ENCODE results near the gene MARK3.

MARK3 gene

DNA sequence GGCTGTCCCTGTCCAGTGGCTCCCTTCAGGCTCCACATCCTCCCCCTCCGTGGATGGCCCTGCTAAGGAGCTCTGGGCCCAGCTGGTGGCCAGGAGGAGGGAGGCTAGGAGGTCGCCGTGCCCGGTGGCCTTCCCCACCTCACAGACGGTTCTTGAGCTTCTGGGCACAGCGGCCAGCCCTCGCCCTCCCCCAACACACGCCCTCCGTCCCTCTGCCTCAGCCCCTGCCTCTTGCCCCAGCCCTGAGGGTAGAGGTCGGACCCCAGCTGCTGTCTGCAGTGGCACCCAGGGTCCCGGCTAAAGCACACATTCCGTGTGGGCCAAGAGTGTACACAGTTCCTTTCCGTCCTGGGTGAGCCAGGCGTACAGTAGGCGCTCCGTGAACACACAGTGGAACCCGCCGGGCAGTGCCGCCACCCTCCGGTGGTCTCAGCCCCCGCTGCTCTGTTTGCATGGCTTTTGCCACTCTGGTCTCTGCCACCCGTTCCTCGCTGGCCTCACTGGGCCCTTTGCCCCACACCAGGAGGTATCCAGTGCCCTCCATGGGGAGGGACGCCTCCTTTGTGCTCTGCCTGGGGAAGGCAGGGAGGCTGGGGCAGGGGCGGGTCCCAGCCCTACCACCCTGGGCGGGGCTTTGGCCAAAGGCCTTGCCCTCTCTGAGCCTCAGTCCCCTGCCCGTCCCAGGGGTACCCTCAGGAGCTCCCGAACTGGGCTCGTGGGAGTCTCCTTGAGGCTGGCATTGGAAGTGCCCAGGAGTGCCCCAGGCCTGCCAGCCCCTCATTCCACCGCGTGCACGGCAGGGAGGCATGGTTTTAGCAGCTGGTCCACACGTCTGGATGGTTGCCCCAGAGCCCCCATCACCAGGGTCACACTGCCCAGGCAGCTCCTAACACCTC lies 156.7 kb downstream of the MARK3 start:
- no peak for DNase-seq

DNA sequence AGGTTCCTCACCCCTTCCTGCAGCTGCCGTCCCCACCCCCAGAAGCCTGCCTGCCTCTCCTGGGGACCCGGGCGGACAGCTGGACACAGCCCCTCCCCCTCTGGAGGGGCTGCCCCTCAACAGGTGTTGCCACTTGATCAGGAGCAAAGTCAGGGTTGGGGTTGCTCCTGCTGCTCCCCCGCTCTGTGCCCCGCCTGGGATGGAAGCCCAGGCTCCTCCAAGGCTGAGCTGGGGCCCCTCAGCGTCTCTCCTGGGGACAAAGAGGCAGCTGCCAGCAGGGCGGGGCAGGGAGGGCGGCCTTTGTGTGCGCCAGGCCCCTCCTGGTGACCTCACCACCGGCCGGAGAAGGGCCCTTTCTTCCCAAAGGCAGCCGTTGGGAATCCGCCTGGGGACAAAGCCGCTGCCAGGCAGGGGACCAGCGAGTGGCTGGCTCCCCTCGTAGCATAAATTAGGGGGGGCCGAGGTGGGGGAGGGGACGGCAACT lies 157.4 kb downstream of the MARK3 start:
- peak; percentile 74 for DNase-seq

DNA sequence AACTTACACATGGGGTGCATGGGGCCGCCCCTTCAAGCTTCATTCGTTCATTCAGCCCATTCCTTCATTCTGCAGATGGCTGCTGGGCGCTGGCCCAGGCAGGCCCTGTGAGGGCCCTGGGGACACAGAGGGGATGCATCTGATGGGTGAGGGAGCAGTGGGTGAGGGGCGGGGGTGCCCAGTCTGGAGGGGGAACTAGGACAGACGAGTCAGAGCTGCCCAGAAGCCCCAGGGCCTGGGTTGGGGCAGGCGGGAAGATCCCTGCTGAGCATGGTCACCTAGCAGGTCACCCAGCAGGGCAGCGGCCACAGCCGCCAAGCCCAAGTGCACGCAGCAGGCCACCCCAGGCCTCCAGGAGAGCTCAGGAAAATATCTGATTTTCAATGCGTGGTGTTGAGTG lies 157.9 kb downstream of the MARK3 start:
- peak; percentile 50 for DNase-seq

DNA sequence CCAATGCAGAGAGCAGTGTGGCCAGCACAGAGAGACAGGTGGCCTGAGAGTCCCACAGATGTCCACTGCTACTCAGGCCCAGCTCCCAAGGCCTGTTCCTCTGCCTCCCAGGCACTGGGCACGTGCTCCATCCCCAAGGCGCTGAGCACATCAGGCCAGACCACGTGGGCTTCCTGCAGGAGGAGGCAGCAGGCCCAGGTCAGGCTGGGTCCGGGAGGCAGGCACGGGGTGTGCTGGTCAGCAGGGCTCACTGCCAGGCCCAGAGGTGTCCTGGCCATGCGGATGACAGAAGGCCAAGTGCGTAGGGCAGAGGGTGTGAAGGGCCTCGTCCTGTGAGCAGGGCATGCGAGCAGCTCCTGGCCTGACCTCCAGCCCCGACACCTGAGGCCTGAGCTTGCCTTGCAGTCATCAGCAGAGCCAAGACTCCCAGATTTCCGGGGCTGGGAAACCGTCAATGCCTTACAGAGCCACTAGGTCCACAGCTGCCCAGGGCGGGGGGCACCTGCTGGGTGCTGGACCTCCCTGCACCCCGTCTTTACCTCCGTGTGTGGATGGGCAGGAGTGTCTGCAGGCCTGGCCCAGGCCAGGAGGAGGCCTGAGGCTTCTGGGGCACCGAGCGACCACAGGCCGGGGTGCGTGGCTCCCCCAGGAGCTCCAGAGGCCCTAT lies 158.6 kb downstream of the MARK3 start:
- DNase-seq: peak; percentile 37

DNA sequence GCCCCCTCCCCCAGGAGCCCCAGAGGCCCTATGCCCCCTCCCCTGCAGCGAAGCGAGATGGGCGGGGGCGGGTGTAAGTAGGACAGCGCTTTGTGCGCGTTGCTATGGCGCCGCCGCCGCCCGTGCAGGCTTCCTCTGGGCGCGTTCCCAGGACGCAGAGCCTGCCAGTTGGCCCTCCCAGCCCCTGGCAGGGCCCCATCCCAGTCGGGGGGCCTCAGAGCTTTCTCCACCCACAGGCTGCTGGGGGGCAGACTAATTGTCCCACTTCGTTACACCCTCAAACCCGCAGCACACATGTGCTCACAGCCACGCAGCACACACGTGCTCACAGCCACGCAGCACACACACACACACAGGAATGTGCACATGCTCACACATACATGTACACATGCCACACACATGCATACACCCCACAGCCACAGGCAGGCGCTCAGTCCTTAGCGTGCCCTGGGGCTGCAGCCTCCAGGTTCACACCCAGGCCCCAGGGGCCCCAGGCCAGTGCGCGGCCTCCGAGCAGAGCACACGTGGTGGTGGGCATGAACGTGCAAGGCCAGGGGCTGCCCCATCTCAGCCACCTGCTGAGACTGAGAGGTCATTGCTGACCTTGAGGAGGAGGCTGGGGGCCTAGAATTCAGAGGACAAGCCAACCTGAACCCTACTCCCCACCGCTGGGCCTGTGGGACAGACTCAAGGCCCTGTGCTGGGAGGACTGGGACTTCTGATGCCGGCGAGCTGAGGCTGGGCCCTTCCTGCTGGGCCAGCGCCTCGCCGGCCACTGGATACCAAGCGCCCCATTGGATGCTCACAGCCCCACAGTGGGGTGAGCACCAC lies 159.4 kb downstream of the MARK3 start:
- DNase-seq: peak; percentile 45

DNA sequence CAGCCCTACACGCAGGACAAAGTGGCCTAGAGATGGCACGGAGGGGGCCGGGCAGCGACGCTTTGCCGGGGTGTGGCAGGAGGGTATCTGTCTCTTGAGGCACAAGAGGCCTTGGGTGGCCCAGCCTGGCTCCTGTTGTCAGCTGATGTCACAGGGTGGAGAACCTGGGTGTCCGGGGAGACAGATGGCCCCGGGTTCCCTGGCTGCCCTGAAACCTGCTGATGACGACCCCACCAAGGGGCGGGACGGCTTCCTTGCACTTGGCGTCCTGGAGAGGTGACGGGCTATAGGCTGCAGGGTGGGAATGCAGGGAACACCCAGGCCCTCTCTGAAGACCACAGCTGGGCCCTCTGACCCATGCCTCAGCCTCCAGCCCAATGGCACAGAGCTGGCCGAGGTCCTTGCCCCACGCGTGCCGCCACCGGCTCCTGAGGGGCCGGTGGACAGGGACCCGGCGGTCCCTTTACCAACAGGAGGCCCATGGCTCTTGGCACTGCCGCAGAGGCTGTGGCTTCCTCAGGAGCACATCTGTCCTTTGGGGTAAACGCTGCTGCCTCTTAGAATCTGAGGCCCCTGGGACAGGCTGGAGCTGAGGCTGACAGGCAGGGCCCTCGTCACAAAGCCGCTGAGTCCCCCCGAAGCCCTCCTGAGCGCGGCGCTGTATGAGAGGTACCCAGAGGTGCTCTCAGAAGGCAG lies 160.2 kb downstream of the MARK3 start:
- DNase-seq: no peak

DNA sequence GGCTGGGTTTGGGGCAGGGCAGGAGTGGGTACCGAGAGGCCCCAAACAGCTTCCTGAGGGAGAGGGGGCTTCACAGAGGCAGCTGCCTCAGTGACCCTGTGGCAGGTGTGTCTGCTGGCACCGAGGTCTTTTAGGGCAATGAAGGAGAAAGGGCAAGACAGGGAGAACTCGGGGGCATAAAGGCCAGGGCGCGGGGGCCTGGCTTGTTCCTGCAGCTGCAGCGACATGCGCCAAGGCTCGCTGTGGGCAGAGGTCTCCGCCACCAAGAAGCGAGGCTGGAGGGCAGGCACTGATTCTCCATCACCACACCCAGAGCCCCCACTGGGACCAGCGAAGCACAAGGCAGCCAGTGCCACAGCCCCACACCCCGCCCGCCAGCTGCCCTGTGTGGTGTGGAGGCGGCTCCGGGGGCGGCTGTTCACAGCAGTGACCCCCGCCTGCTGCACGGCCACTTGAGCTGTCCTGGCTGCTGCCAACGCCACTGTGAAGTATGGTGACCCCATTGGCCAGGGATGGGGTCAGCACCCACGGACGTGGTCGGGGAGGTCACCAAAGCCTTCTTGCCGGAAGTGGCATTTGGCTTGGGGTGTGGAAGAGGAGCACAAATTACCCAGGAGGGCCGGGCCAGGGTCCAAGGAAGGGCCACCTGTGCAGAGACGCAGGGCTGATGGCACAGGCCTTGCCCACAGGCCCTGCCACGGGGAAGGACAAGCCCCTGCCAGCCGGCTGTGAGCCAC lies 160.9 kb downstream of the MARK3 start:
- DNase-seq: no peak

DNA sequence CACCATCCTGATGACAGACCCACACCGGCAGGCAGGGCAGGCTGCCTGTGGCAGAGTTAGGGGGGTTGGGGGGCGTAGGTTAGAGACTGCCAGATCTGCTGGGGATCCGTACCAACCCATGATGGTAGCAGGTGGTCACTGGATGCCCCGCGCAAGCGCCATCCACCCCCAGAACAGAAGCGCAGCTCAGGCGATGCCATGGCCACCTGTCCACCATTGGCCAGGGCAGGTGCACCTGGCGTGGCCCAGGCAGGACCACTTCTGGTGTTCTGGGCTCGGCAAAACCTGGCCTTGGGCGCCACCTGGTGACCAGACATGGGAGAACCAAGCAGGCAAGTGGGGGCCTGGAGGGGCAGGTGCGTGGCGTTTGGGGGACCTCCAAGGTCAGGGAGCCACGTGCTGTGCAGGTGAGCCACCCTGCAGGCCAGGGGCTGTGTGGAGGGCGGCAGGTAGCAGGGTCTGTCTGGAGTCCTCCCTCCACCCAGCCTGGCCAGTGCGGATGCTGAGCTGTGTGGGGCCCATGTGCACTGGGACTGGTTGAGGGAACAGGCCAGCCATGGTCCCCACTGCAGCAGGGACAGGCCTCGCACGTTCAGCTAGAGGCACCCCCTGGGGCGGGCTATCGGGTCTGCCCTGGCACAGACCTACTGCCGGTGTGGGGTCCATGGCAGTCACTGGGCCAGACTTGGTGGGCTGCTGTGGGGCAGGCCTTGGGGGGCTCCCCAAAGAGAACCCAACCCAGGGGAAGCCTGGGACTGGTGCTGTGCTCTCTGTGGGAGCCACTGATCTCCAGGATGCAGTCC lies 161.6 kb downstream of the MARK3 start:
- peak; percentile 58 for DNase-seq

DNA sequence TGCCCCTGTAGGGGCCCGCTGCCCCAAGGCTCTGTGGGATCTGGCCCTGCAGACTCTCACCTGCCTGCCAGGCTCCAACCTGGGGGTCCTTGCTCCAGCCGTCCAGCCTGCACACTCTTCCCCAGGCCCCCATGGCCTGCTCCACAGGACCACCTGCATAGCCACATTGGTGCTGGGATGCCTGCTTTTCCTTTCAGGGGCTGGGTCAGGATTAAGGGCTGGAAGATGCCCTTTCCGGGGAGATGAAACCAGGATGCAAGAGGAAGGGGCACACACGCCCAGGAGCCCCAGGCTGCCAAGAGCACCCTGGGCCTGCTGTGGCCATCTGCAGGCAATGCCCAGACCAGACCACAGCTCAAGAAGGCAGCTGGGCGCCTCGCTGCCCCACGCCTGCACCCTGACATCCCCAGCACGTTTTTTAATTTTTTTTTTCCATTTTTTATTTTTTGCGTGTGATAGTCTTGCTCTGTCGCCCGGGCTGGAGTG lies 162.3 kb downstream of the MARK3 start:
- no peak for DNase-seq

DNA sequence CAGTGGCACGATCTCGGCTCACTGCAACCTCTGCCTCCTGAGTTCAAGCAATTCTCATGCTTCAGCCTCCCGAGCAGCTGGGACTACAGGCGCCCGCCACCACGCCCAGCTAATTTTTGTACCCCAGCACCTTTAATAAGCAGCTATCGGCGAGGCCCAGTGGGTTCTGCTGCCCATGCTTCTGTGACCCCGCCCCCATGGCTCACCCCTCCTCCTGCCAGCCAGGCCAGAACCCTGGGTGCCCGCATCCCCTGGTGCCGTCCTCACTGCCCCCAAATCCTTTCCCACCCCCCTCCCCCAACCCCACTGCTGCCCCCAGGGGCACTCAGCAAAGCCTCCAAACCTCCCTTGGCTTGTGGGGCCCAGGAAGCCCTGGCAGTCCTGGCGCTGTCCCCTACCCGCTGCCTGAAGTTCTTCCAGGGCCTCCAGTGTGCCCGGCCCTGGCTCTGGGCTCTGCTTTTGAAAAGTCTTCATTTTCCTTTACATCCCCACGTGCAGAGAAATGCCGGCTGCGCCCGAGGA lies 162.8 kb downstream of the MARK3 start:
- DNase-seq: no peak

DNA sequence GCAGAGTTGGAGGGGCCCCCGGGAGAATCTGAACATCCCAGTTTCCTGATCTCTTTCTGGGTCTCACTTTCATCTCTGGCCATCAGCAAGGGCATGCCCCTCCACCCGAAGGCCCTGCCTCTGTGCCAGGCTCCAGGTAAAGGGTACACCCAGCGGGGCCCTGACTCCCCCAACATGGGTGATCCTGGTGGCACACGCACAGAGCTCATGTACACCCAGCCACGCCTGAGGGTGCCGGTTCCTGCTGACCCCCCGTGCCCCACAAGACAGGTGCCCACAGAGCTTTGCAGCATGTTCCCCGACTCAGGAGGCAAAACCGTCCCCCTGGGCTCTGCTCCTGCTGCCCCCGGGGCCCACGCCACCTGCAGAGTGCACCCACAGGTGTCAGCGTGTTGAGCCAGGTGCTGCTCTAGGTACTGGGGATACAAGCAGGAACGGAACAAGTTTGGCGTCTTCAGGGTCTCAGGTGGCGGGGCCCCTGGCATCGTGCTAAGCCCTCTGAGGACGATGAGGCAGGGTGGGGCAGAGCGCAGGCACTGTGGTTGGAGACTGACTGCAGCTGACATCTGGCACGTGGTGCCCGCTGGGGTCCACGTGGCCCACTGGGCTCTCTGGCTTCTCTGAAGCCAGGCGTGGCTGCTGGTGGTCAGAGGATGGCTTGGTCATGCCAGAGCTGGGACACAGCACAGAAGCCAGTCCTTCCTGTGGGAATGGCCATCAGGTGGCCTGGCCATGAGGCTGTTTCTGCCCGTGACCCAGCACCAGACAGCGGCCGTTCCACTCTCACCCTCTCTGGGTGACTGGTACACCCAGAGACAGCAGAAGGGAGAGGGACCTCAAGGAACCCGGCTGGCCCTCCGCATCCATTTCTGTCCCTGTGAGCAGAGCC lies 163.5 kb downstream of the MARK3 start:
- DNase-seq: no peak

DNA sequence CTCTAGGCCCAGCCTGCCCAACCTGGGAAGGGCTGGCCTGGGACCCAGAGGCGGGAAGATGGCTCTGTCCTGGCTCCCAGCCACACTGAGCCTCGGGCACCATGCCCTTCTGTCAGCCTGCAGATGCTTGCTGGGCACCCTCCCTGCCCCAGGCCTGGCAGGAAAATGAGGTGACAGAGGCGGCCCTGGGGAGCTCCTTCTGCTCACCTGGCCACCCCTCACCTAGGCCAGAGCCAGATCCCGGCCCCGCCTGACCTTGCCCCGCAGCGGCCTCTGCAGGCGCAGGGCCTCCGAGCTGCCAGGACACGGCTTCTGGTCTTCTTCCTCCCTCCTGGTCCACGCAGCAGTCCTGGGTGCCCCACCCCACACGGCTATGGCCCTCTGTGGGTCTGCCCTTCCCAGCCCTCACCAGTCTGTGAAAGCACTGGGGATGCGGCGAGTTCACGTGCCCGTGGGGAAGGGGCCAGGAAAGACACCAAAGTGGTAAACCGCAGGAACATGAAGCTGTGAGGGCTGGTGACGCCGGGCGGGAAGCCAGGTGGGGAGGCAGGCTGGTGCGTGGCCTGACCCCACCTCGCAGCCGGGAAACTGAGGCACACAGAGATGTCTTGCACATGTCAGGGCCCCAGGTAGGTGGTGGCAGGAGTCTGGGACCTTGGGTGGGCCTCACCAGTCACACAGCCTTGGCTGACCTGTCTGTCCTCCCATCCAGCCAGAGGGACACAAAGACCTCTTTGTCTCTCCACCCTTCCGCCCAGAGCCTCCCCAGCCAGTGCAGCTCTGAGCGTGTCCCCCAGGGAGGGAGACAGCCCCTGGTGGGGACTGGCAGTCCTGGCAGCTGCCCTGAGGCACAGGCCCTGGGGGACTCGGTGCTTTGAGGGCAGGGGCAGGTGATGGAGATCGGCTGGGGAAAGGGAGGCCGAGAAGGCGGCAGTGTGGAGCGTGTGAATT lies 164.4 kb downstream of the MARK3 start:
- DNase-seq: no peak

DNA sequence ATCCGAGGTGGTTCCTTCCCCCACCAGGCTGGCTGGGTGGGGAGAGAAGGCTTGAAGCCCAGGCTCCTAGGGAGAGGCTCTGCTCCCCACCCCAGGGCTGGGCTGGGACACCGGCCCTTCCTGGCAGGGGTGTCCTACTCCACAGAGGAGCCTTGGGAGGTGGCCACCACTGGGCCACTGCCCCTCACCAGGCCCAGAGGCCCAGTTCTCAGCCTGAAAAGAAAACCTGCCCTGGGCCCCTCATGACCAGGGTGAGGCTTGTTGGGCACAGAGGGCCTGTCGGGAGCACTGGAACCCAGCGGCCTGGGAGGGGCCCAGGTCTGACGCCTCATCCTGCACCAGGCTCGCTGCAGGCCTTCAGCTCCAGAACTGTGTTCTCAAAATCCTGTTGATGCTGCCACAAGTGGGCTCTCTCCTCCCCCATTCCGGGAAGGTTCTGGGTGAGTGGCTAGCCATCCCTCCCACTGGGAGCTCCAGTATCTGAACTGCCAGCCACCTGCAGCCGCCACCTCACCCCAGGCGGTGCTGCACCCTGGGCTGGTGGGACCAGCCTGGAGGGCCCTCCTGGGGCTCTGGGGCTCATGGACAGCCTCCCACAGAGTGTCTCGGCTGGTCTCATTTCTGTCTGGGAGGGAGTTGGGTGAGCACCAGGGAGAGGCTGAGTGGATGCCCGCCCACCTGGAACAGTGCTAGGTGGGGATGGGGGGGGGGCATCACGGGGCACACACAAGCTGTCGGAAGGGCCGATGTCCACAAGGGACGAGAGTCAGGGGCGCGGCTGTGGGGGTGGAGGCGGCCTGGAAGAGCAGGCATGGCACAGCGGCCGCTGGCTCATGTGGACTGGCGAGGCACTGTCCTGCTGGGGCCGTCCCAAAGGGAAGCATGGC lies 165.5 kb downstream of the MARK3 start:
- peak; percentile 78 for DNase-seq

DNA sequence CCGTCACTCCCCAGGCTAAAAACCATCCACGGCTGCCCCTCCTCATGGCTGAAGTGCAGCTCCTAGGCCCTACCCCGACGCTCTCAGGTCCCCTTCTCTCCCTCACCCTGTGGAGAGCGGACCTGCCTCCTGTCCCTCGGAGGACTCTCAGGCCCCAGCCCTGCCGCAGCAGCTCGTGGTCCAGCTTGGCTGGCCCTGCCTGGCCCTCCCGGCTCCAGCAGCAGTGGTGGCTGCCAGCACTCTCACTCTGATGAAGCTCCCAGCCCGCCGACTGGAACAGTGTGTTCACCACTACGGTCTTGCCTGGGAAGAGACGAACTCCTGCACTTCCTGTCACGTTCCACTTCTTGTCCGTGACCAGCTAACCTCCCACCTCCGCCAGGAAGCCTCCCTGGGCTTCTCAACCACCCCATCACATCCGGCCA lies 166.1 kb downstream of the MARK3 start:
- no peak for DNase-seq

DNA sequence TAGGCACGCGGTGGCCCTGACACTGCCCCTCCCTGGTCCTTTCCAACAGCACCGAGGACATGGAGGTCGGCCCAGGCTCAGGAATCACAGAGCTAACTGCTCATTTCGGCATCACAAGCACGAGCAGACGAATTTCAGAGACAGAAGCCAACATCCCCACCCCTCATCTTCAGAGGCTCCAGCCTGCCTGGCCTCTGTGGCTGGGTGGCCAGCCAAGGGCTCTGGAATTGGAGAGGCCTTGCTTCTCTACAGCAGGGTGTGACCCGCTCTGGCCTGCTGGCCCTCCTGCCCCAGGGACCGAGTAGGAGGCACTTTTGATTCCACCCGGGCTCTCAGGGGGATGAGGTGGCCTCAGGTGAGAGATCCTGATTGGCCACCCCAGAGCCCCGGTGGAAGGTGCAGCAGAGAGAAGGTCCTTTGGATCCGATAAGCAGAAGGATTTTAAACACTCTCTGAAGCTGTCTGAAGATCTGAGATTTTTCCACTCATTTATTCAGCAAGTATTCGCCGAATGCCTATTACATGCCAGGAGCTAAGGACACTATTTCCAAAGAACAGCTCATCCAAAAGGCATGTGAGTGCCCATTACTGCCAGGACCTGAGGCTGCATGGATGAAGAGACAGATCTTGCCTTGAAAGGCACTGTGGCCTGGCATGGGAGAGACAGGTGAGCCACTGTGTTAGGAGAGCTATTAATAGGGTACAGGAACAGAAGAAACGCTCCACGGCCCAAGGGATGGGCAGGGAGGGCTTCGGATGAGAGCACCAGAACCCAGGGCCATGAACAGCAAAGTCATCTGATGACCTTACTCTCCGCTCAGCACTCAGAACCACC lies 167.0 kb downstream of the MARK3 start:
- no peak for DNase-seq

DNA sequence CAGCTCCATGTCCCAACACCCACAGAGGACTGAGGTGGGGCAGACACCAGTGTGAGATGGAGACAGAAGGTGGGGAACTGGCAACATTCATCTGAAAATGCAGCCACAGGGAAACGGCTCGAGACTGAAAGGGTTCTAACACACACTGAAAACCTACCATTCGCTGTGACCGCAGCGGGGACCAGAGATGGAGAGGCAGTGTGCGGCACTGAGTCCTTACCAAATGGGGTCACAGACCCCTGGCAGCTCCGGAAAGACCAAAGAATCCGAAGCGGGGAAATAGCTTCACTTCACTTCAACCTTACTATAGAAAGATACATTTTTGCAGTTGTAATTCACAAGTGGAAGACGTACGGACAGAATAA lies 167.6 kb downstream of the MARK3 start:
- no peak for DNase-seq

Data from NCI-H1092 treated with DMSO at 0.1 percent for 48 hours (cell line).